ENCODE data around the gene CYP24A1.

CYP24A1 gene

GRCh38 chr20:54152227-54153040 lies 21.4 kb downstream of the CYP24A1 start:
- H3K27me3 ChIP-seq, result no peaks in the 10 kb centered on the region
- H3K4me3 ChIP-seq, result no peak overlapping the region
- H3K36me3 ChIP-seq, result no peaks in the 10 kb centered on the region
- H3K4me2 ChIP-seq, result no peak overlapping the region
- no peak overlapping the region for H3K27ac ChIP-seq
- H4K20me1 ChIP-seq, result no peaks in the 10 kb centered on the region
- no peaks in the 10 kb centered on the region for H3K4me1 ChIP-seq
- H3K9me3 ChIP-seq, result no peaks in the 10 kb centered on the region
- no peak for TF ChIP-seq Cebpa-rat (IDR thresholded peaks at IDR 0.05)
- no peak overlapping the region for H3K9ac ChIP-seq

GRCh38 chr20:54151511-54152226 lies 22.1 kb downstream of the CYP24A1 start:
- Histone ChIP-seq H3K4me1 (no peaks in the 10 kb centered on the region), H3K9me3 (no peaks in the 10 kb centered on the region), H3K27me3 (no peaks in the 10 kb centered on the region), H3K4me3 (no peak overlapping the region), H4K20me1 (no peaks in the 10 kb centered on the region), H3K27ac (no peak overlapping the region), H3K9ac (no peak overlapping the region), H3K36me3 (no peaks in the 10 kb centered on the region), H3K4me2 (no peak overlapping the region)
- no peak for TF ChIP-seq Cebpa-rat (IDR thresholded peaks at IDR 0.05)

- H3K4me3 ChIP-seq, result no peak overlapping the region
- no peaks in the 10 kb centered on the region for H4K20me1 ChIP-seq
- no peak for TF ChIP-seq Cebpa-rat (IDR thresholded peaks at IDR 0.05)
- no peak overlapping the region for H3K4me2 ChIP-seq
- H3K9me3 ChIP-seq, result no peaks in the 10 kb centered on the region
- no peaks in the 10 kb centered on the region for H3K4me1 ChIP-seq
- no peak overlapping the region for H3K27ac ChIP-seq
- H3K27me3 ChIP-seq, result no peaks in the 10 kb centered on the region
- H3K36me3 ChIP-seq, result no peaks in the 10 kb centered on the region
- H3K9ac ChIP-seq, result no peak overlapping the region
These were observed 22.7 kb downstream of the CYP24A1 start for GRCh38 chr20:54151075-54151439.

GRCh38 chr20:54149765-54150264 lies 24.0 kb downstream of the CYP24A1 start:
- no peak overlapping the region for H3K4me2 ChIP-seq
- H3K27ac ChIP-seq, result no peak overlapping the region
- H3K4me1 ChIP-seq, result no peaks in the 10 kb centered on the region
- H4K20me1 ChIP-seq, result no peaks in the 10 kb centered on the region
- H3K27me3 ChIP-seq, result no peaks in the 10 kb centered on the region
- no peaks in the 10 kb centered on the region for H3K9me3 ChIP-seq
- H3K36me3 ChIP-seq, result no peaks in the 10 kb centered on the region
- no peak overlapping the region for H3K4me3 ChIP-seq
- no peak overlapping the region for H3K9ac ChIP-seq
- TF ChIP-seq Cebpa-rat (IDR thresholded peaks at IDR 0.05), result no peak

- H3K36me3 ChIP-seq, result no peaks in the 10 kb centered on the region
- H3K27ac ChIP-seq, result no peak overlapping the region
- H3K4me2 ChIP-seq, result no peak overlapping the region
- no peak overlapping the region for H3K4me3 ChIP-seq
- no peaks in the 10 kb centered on the region for H3K9me3 ChIP-seq
- H3K9ac ChIP-seq, result no peak overlapping the region
- H3K4me1 ChIP-seq, result no peaks in the 10 kb centered on the region
- no peak for TF ChIP-seq Cebpa-rat (IDR thresholded peaks at IDR 0.05)
- no peaks in the 10 kb centered on the region for H3K27me3 ChIP-seq
- no peaks in the 10 kb centered on the region for H4K20me1 ChIP-seq
These were observed 24.6 kb downstream of the CYP24A1 start for GRCh38 chr20:54148947-54149764.

- H3K9me3 ChIP-seq, result 0 out of 2 replicates have a peak, but pooled peaks cover 4% of the 10 kb centered on the region
These were observed 27.1 kb downstream of the CYP24A1 start for GRCh38 chr20:54146672-54147071.

GRCh38 chr20:54144847-54145414 lies 28.9 kb downstream of the CYP24A1 start:
- Histone ChIP-seq H3K9me3 (0 out of 2 replicates have a peak, but pooled peaks cover 4% of the 10 kb centered on the region), H3K27me3 (no peaks in the 10 kb centered on the region), H4K20me1 (no peaks in the 10 kb centered on the region), H3K4me3 (no peak overlapping the region), H3K27ac (no peak overlapping the region), H3K4me2 (no peak overlapping the region), H3K36me3 (no peaks in the 10 kb centered on the region), H3K4me1 (no peaks in the 10 kb centered on the region), H3K9ac (no peak overlapping the region)
- TF ChIP-seq Cebpa-rat (IDR thresholded peaks at IDR 0.05), result no peak

More at GRCh38 chr20:54146672-54147071, 27.1 kb downstream of the CYP24A1 start:
- no peaks in the 10 kb centered on the region for H3K4me1 ChIP-seq
- H3K4me2 ChIP-seq, result no peak overlapping the region
- no peak overlapping the region for H3K9ac ChIP-seq
- H4K20me1 ChIP-seq, result no peaks in the 10 kb centered on the region
- H3K4me3 ChIP-seq, result no peak overlapping the region
- TF ChIP-seq Cebpa-rat (IDR thresholded peaks at IDR 0.05), result no peak
- no peak overlapping the region for H3K27ac ChIP-seq
- no peaks in the 10 kb centered on the region for H3K27me3 ChIP-seq
- H3K36me3 ChIP-seq, result no peaks in the 10 kb centered on the region

- Histone ChIP-seq H3K27ac (no peak overlapping the region), H3K27me3 (no peaks in the 10 kb centered on the region), H3K9me3 (0 out of 2 replicates have a peak, but pooled peaks cover 4% of the 10 kb centered on the region), H3K9ac (no peak overlapping the region), H3K4me2 (no peak overlapping the region), H3K36me3 (no peaks in the 10 kb centered on the region), H4K20me1 (no peaks in the 10 kb centered on the region), H3K4me1 (no peaks in the 10 kb centered on the region), H3K4me3 (no peak overlapping the region)
- TF ChIP-seq Cebpa-rat (IDR thresholded peaks at IDR 0.05), result no peak
These were observed 32.7 kb downstream of the CYP24A1 start for GRCh38 chr20:54140927-54141566.

- no peaks in the 10 kb centered on the region for H3K36me3 ChIP-seq
- H3K4me3 ChIP-seq, result no peak overlapping the region
- no peaks in the 10 kb centered on the region for H3K4me1 ChIP-seq
- H3K27me3 ChIP-seq, result no peaks in the 10 kb centered on the region
- no peak for TF ChIP-seq Cebpa-rat (IDR thresholded peaks at IDR 0.05)
- no peaks in the 10 kb centered on the region for H4K20me1 ChIP-seq
- H3K4me2 ChIP-seq, result no peak overlapping the region
- peaks cover 7% of the 10 kb centered on the region; the same call in 1 of the 2 replicates for H3K9me3 ChIP-seq
- H3K9ac ChIP-seq, result no peak overlapping the region
- no peak overlapping the region for H3K27ac ChIP-seq
These were observed 33.3 kb downstream of the CYP24A1 start for GRCh38 chr20:54140486-54140885.

Measured in BLaER1 (cell line).